Tibial artery (tissue), 4 donors: ENCODE measurements around the gene B3GALT6.

Experiments used
- DNase-seq, 2 donors: peaks; one replicate each; pipeline ENCODE4 v3.0.0-alpha.2; 2019
- H3K27ac ChIP-seq, 2 donors: fragments of 200-600 bp; sonication (generic) in 1 of 2; 1 replicate in 1 of 2; 2 replicates in 1 of 2; pipeline ENCODE4 v1.5.1; 2018 to 2019; ENCODE audit warnings: mild to moderate bottlenecking in 1 of 2
- H3K27me3 ChIP-seq, 2 donors: fragments of 200-600 bp; sonication (generic) in 1 of 2; one replicate each; pipeline versions ENCODE4 v1.5.1 to v1.6.0; 2016 to 2019
- H3K36me3 ChIP-seq, 3 donors: fragments of 200-600 bp; sonication (generic) in 2 of 3; one replicate each; pipeline ENCODE4 v1.5.1; 2016 to 2019; ENCODE audit warnings: mild to moderate bottlenecking in 2 of 3
- H3K4me1 ChIP-seq, 4 donors: fragments of 200-600 bp; sonication (generic) in 2 of 4; 1 replicate in 3 of 4; 2 replicates in 1 of 4; pipeline ENCODE4 v1.5.1; 2016 to 2019
- H3K4me3 ChIP-seq, 2 donors: fragments of 200-600 bp; sonication (generic) in 1 of 2; 1 replicate in 1 of 2; 2 replicates in 1 of 2; pipeline ENCODE4 v1.5.1; 2018 to 2019; ENCODE audit warnings: mild to moderate bottlenecking in 2 of 2
- H3K9me3 ChIP-seq, 3 donors: fragments of 200-600 bp; sonication (generic) in 1 of 3; one replicate each; pipeline ENCODE4 v1.5.1; 2016 to 2019
- intact Hi-C: fragments of 100-400 bp; cut with DNase I; formaldehyde crosslinking; loops from one replicate; pipeline ENCODE4 v1.15.0; 2023; ENCODE audit warnings: low total_unique reads
- TF ChIP-seq, protein P1 (sequence below), 2 experiments: fragments of 200-600 bp in 1 of 2; fragments of 450-650 bp in 1 of 2; IDR thresholded peaks; one replicate each; pipeline ENCODE4 v1.5.1; 2017 to 2019; ENCODE audit warnings: antibody characterized with exemption in 2 of 2, mild to moderate bottlenecking in 1 of 2, moderate library complexity in 1 of 2

Gene B3GALT6

DNA sequence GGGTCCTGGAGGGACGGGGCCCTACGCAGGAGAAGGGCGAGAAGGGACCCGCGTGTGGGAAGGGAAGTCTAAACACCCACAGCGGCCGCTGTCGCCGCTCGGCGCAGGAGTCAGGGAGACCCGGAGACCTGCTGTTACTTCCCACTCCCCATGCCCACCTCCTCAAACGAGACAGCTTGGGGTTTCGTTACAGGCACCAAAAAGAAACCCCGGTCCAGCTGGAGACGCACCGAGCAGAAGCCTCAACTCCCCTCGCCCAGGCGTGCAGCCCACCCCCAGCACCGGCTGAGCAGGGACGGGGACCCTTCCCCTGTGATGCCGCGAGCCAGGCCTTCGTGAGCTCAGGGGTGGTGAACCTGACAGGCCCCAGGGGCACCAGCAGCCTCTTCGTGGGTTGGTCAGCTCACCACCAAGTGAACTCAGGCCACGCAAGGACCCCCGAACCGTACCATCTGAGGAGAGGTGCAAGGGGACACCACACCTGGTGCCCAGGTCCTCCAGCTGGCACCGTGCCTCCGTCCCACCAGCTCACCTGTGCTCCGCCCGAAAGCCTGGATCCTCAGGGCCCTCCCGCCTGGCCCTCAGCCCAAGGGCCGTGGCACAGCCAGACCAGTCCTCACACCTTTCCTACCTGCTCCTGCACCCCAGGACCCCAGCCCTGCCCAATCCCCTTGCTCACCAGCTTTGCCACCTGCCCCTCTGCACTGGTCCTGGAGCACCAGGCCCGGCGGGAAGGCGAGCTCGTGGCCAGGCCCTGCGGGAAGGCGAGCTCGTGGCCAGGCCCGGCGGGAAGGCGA lies 5.3 kb upstream of the B3GALT6 start:
- DNase-seq, result no peak
- TF ChIP-seq, protein P1, sequence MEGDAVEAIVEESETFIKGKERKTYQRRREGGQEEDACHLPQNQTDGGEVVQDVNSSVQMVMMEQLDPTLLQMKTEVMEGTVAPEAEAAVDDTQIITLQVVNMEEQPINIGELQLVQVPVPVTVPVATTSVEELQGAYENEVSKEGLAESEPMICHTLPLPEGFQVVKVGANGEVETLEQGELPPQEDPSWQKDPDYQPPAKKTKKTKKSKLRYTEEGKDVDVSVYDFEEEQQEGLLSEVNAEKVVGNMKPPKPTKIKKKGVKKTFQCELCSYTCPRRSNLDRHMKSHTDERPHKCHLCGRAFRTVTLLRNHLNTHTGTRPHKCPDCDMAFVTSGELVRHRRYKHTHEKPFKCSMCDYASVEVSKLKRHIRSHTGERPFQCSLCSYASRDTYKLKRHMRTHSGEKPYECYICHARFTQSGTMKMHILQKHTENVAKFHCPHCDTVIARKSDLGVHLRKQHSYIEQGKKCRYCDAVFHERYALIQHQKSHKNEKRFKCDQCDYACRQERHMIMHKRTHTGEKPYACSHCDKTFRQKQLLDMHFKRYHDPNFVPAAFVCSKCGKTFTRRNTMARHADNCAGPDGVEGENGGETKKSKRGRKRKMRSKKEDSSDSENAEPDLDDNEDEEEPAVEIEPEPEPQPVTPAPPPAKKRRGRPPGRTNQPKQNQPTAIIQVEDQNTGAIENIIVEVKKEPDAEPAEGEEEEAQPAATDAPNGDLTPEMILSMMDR (IDR thresholded peaks at IDR 0.05), result no peak
- H3K36me3 ChIP-seq, result peaks cover 47 to 76% (median 70%) of the 10 kb centered on the region in 3 donors
- peaks cover 0 to 31% (median 23%) of the 10 kb centered on the region in 4 donors for H3K4me1 ChIP-seq
- no peak overlapping the region for H3K4me3 ChIP-seq
- no peaks in the 10 kb centered on the region for H3K9me3 ChIP-seq
- H3K27me3 ChIP-seq, result no peaks in the 10 kb centered on the region
- H3K27ac ChIP-seq, result no peak overlapping the region
- intact Hi-C loops, result no loop called here

DNA sequence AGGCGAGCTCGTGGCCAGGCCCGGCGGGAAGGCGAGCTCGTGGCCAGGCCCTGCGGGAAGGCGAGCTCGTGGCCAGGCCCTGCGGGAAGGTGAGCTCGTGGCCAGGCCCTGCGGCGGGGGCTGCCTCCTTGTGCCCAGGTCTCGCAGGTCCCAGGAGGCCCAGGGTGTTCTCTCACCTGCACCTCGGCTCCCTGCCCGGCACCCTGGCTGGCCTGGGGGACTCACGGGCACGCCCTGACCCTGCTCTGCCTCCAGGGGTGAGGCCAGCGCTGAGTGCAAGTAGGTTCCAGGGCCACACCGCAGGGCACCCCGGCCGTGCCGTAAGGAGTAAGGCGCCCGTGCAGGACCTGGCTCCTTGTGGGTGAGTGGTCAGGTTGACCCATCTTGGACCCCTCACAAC lies 4.7 kb upstream of the B3GALT6 start:
- H3K27me3 ChIP-seq, result no peaks in the 10 kb centered on the region
- TF ChIP-seq, protein P1 (IDR thresholded peaks at IDR 0.05), result no peak
- H3K4me3 ChIP-seq, result no peak overlapping the region
- no peak overlapping the region for H3K27ac ChIP-seq
- peaks cover 0 to 31% (median 23%) of the 10 kb centered on the region in 4 donors for H3K4me1 ChIP-seq
- peaks cover 41 to 70% (median 64%) of the 10 kb centered on the region in 3 donors for H3K36me3 ChIP-seq
- H3K9me3 ChIP-seq, result no peaks in the 10 kb centered on the region
- intact Hi-C loops, result no loop called here
- DNase-seq, result no peak

DNA sequence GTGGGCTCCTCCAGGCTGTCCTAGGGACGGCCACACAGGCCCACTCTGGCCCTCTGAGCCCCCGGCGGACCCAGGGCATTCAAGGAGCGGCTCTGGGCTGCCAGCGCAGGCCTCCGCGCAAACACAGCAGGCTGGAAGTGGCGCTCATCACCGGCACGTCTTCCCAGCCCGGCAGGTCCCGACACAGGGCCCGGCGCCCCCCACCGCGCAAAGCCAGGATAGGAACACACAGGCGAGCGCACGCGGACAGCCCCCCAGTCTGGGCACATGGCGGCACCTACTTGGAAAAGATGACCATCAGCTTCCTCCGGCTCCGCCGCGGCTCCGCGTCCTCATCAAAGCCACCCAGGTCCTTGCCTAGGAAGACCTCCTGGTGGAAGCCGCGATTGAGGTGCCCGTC lies 3.9 kb upstream of the B3GALT6 start:
- no peak overlapping the region for H3K4me3 ChIP-seq

DNA sequence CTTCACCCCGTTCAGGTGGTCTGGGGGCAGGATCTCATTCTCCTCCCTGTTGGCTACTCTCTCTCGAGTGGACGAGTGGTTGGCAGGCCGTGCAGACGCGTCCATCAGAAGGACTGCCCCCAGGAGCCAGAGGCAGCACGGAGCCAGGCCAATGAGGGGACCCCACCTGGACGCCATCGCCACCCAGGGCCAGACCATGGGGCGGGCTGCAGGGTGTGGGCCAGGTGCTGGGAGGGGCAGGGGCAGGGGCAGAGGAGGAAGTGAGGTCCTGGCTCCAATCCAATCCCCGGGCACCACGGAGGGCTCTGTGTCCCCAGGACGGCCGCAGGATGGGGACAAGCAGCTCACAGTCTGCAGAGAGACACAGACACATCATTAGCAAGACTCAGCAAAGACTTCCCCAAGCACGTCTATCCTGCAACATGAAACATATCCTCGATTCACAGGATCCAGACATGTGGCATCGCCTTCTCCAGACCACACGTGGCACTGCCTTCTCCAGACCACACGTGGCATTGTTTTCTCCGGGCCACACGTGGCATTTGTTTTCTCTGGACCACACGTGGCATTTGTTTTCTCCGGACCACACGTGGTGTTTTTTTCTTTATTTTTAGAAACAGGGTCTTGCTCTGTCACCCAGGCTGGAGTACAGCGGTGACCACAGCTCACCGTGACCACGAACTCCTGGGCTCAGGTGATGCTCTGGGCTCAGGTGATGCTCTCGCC lies 3.3 kb upstream of the B3GALT6 start:
- intact Hi-C loops, result no loop called here
- peaks cover 0 to 42% (median 34%) of the 10 kb centered on the region in 4 donors for H3K4me1 ChIP-seq
- TF ChIP-seq, protein P1 (IDR thresholded peaks at IDR 0.05), result no peak
- H3K27me3 ChIP-seq, result no peaks in the 10 kb centered on the region
- H3K36me3 ChIP-seq, result peaks cover 28 to 57% (median 50%) of the 10 kb centered on the region in 3 donors
- no peak overlapping the region for H3K4me3 ChIP-seq
- DNase-seq, result no peak
- H3K9me3 ChIP-seq, result no peaks in the 10 kb centered on the region
- H3K27ac ChIP-seq, result no peak overlapping the region

More for the DNA sequence above, 3.9 kb upstream of the B3GALT6 start:
- no peak for DNase-seq
- peaks cover 0 to 39% (median 31%) of the 10 kb centered on the region in 4 donors for H3K4me1 ChIP-seq
- H3K9me3 ChIP-seq, result no peaks in the 10 kb centered on the region
- intact Hi-C loops, result no loop called here
- peaks cover 33 to 62% (median 56%) of the 10 kb centered on the region in 3 donors for H3K36me3 ChIP-seq
- no peaks in the 10 kb centered on the region for H3K27me3 ChIP-seq
- TF ChIP-seq, protein P1 (IDR thresholded peaks at IDR 0.05), result no peak
- H3K27ac ChIP-seq, result no peak overlapping the region

DNA sequence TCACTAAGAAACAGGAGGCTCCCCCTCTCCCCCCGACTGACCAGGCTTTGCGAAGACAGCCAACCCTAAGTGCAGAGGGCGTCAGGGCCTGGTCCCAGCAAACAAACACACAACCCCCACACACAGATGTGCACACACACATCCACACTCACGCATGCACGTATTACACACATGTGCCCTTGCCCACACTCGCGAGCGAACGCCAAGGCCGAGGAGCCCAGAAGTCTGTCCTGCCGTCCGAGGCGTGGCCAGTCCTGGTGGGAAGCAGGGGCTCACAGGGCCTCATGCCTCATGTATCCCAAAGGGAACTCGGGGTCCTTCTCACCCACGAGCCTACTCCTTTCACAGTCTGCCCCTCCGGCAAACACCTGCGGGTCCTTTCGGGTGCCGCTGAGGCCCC lies 2.3 kb upstream of the B3GALT6 start:
- intact Hi-C loops, result loop anchor here (5.0 kb wide), 1 partner anchor 107 kb away; no protein-coding TSS in a partner anchor
- H3K36me3 ChIP-seq, result peaks cover 23 to 57% (median 40%) of the 10 kb centered on the region in 3 donors
- H3K4me3 ChIP-seq, result peak overlapping the region in 1 of 2 donors; percentile 94
- H3K4me1 ChIP-seq, result peaks cover 0 to 42% (median 34%) of the 10 kb centered on the region in 4 donors
- no peaks in the 10 kb centered on the region for H3K27me3 ChIP-seq
- TF ChIP-seq, protein P1 (IDR thresholded peaks at IDR 0.05), result no peak
- no peaks in the 10 kb centered on the region for H3K9me3 ChIP-seq
- DNase-seq, result no peak
- no peak overlapping the region for H3K27ac ChIP-seq
